Caki2 (cell line): Measurements from ENCODE around the gene MPLKIP. TPM values are rescaled to one million over a fixed set of nuclear protein-coding genes. Genes with fewer than 3 reads are reported as not detected.
"Not testable (repeated sequence)": the region's sequence is repeated elsewhere in the genome, so short reads cannot be mapped to it uniquely, and the experiment has no call there.

Source experiments
- DNase-seq: peaks from one replicate; pipeline ENCODE4 v3.0.0-alpha.2; 2015; ENCODE audit warnings: low read depth
- in situ Hi-C: cut with HindIII; loops from 2 replicates; pipeline ENCODE4 v1.10.0; 2016; ENCODE audit warnings: low sequenced_read_pairs, low pct_unique_long_range_greater_than_20kb, mixed read lengths
- total RNA-seq: library from RNA; depleted of rRNA; stranded (reverse); fragments of >200 nt; shearing (Covaris generic); gene quantifications from 2 replicates; pipeline ENCODE4 v1.2.3, GENCODE V29; 2014; ENCODE audit warnings: low replicate concordance

The MPLKIP gene
- total RNA-seq, 1 experiment from 2014 or later = 51.6 TPM

DNA sequence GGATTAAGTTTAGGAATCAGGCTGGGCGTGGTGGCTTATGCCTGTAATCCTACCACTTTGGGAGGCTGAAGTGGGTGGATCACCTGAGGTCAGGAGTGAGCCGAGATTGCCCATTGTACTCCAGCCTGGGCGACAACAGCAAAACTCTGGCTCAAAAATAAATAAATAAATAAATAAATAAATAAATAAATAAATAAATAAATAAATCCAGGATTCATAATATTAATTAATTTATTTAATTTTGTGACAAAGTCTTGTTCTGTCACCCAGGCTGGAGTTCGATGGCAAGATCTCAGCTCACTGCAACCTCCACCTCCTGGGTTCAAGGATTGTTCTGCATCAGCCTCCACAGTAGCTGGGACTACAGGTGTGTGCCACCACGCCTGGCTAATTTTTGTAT lies 4.6 kb upstream of the MPLKIP start:
- no peak for DNase-seq
- in situ Hi-C loops = no loop called here

DNA sequence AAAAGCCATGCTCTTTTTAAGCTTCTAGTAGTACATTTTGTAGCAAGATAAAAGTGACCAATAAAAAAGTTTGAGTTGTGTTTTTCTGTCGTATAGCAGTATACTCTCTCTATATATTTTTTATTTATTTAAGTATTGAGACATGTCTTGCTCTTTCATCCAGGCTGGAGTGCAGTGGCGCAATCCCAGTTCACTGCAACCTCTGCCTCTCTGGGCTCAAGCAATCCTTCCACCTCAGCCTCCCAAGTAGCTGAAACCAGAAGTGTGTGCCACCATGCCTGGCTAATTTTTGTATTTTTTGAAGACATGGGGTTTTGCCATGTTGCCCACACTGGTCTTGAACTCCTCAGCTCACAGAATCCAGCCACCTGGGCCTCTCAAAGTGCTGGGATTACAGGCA lies 3.1 kb upstream of the MPLKIP start:
- no peak for DNase-seq
- in situ Hi-C loops = no loop called here

DNA sequence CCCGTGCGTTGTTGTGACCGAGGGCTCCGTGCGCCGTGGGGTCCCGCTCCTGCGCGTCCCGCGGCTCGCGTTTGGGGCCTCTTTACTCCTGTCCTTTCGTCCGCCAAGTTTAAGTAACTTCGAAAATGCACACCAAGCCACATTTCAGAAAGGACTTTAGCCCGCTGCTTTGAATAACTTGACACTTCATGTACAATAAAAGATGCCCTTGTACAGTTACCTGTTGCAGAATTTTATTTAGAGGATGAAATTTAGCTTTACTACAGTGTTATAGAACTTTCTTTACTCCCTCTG lies 842 bp upstream of the MPLKIP start:
- in situ Hi-C loops = no loop called here
- DNase-seq = no peak

DNA sequence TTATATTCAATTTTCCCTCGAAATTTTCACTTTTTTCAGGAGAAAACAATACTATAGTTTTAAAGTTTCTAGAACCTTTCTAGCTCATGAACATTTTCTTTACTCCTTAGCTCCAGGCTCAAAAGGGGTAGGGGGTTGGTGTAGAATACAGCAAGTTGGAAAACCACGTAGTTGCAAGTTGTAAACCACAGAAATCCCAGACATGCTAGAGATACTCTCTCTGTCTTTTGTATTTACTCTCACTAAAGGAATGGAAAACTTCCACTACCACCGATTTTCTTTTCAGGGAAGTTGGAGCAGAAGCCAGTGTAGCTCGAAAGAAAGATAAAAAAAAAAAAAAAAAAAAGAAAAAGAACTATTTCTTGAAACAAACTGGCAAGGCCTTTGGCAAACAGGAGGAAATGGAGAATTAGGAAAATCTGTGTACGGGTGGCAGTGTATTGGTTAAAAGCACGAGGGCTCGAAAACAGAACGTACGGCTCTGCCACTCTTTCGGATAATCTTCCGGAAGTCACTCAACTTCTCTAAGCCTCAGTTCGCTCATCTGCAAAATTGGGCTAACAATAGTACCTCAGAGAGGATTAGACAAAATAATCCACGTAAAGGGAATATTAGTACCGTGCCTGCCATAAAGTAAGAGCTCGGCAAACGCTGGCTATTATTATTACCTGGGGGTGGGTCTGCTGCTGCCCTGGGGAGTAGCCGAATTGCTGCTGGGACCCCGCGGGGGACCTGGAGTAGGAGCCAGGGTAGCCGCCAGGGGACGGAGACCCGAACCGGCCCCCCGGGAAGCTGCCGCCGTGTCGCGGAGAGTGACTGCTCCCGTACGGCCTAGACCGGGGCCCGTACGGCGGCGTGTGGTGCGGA lies 628 bp downstream of the MPLKIP start:
- in situ Hi-C loops = no loop called here
- no peak for DNase-seq

DNA sequence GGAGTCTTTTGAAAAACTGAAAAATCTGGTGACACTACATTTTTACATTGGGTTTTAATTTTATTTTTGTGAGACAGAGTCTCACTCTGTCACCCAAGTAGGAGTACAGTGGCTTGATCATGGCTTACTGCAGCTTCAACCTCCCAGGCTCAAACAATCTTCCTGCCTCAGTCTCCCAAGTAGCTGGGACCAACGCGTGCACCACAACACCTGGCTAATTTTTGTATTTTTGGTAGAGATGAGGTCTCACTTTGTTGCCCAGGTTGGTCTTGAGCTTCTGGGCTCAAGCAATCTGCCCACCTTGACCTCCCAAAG lies 11.5 kb downstream of the MPLKIP start:
- in situ Hi-C loops = no loop called here
- no peak for DNase-seq

DNA sequence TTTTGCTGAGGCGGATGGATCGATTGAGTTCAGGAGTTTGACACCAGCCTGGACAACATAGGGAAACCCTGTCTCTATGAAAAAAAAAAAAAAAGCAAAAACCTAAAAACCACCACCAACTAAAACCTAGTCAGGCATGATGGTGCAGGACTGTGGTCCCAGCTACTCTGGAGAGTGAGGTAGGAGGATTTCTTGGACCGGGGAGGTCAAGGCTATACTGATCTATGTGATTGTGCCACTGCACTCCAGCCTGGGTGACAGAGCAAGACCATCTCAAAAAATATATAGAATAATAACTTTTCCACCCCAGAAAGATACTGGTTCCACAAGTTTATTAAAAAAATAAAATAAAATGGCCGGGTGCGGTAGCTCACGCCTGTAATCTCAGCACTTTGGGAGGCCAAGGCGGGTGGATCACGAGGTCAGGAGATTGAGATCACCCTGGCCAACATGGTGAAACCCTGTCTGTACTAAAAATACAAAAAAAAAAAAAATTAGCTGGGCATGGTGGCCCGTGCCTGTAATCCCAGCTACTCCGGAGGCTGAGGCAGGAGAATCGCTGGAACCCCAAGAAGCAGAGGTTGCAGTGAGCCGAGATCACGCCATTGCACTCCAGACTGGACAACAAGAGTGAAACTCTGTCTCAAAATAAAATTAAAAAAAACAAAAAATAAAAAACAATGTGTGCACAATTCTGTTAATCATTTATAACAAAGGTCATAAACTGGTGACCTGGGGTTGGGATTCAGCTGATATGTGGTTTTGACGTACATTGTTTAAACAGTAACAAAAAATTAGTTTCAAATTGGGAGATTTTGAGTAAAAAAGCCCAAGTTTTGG lies 12.1 kb downstream of the MPLKIP start:
- DNase-seq, in situ Hi-C loops: not testable (repeated sequence)

DNA sequence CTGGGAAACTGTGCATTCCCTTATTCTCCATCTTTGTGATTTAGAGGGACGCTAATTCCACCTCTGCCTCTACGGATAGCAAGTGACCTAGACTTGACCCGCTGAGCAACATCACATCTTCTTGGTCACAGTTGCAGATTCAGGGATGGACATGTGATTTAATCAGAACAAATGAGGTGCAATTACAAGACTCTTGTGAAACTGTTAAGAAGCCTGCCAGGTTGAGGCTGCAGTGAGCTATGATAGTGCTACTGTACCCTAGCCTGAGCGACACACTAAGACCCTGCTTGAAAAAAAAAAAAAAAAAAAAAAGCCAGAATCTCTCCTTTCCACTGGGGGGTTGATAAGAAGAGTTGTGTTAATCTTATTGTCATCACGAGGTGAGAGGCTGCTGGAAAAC lies 14.4 kb downstream of the MPLKIP start:
- no peak for DNase-seq
- in situ Hi-C loops = no loop called here

DNA sequence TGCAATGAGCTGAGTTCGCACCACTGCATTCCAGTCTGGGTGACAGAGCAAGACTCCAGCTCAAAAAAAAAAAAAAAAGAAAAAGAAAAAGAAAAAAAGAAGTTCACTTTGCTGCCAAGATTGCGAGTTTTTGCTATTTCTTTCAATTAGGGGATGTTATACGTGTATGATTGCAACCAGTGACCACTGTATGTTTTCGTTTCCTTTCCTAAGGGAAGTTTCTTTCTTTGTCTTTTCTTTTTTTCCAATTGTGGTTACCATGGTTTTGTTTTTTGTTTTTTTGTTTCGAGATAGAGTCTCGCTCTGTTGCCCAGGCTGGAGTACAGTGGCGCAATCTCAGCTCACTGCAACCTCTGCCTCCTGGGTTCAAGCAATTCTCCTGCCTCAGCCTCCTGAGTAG lies 16.2 kb downstream of the MPLKIP start:
- in situ Hi-C loops, DNase-seq: not testable (repeated sequence)

DNA sequence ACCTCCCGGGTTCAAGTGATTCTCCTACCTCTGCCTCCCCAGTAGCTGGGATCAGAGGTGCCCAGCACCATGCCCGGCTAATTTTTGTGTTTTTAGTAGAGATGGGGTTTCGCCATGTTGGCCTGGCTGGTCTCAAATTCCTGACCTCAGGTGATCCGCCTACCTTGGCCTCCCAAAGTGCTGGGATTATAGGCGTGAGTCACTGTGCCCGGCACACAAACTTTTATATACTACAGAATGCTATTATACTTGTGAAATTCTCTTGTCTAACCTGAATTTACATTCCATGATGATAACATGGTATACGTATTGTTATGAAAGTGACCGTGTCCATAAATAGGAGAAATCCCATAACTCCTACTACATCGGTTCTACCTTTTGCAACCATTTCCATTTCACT lies 17.2 kb downstream of the MPLKIP start:
- in situ Hi-C loops = not testable (repeated sequence)

DNA sequence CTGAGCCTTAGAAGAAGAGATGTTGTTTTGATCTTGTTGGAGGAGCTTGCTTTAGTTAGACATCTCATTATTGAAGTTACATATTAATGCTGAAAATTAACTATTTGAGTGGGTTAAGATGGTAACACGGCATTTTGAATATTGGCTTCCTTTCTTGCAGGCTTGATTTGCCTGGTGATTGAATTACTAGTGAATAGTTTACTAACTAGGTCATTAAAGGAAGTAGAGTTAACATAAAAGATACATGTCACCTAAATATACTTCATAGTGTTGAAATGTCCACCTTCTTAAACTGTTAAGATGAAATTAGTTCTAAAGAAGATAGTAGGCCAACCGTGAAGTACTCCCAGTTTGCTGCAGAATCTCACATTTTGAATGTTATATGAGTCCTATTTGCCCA lies 18.5 kb downstream of the MPLKIP start:
- in situ Hi-C loops = no loop called here
- no peak for DNase-seq

More for the DNA sequence above, 17.2 kb downstream of the MPLKIP start:
- DNase-seq = not testable (repeated sequence)

DNA sequence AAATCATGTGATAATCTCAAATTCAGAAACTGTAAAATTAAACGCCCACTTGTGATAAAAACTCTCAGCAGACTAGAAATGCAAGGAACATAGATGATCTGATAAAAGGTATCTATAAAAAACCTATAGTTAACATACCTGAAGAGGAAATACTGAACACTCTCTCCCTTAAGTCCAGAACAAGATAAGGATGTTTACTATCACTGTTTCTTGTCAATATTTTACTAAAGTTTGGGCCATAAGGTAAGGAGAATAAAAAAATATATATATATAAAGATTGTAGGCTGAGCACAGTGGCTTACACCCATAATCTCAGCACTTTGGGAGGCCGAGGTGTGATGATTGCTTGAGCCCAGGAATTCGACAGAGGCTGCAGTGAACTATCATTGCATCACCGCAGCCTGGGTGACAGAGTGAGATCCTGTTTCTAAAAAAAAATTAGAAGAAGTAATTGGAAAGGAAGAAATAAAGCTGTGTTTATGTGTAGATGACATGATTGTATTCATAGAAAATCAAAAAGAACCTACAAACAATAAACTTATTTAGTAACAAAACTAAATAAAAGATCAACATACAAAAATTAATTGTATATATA lies 28.4 kb downstream of the MPLKIP start:
- in situ Hi-C loops = no loop called here
- DNase-seq = no peak

DNA sequence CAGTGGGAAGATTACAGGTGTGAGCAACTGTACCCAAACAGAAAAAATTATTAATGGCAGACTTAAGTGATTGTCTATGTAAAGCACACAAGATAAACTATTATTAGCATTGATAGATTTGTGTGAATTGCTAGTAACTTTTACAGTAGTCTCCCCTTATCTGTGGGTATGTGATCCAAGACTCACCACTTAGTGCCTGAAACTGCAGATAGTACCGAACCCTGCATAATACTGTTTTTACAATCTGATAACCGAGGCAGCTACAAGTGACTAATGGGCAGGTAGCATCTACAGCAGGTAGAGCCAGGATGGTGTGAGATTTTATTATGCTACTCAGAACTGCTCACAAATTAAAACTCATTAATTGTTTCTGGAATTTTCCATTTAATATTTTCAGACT lies 31.5 kb downstream of the MPLKIP start:
- in situ Hi-C loops = no loop called here
- DNase-seq = no peak

DNA sequence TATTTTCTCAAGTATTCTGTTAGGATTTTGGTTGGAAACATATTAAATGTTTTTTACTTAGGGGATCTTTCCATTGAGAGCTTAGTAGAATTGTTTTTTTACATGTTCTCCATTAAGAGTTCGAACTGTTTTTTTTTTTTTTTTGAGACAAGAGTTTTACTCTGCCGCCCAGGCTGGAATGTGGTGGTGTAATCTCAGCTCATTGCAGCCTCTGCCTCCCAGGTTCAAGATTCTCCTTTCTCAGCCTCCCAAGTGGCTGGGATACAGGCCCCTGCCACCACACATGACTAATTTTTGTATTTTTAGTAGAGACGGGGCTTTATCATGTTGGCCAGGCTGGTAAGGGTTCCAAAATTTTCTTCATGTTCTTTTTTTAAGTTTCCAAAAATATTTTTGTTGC lies 33.2 kb downstream of the MPLKIP start:
- in situ Hi-C loops = no loop called here

DNA sequence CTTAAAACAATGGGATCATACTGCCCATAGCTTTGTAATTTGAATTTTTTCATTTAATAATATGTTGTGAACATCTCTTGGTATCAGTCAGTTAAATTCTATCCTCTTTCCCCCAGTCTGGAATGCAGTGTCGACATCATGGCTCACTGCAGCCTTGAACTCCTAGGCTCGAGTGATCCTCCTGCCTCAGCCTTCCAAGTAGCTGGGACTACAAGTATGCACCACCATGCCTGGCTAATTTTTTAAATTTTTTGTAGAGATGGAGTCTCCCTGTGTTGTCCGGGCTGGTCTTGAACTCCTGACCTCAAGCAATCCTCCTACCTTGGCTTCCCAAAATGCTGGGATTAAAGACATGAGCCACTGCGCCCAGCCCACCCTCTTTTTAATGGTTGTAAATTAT lies 34.6 kb downstream of the MPLKIP start:
- DNase-seq = no peak
- in situ Hi-C loops = no loop called here

More for the DNA sequence above, 33.2 kb downstream of the MPLKIP start:
- no peak for DNase-seq

DNA sequence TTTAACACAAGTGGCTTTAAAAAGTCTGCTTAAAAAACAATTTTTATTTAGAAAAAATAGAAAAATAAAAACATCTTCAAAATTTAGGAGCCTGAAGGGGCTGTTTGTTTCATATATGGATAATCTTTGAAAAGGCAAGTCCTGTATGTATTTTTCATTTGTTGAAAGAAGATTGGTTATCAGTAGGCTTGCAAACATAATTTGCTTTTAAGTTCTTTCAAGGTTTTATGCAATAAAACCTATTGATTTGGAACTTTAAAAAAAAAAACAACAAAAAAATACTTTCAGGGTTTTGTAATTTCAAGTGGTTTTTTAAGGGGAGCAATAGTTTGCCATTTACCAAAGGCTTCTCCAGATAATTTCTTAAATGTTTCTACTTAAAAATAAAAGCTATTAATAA lies 35.6 kb downstream of the MPLKIP start:
- DNase-seq = no peak
- in situ Hi-C loops = no loop called here

DNA sequence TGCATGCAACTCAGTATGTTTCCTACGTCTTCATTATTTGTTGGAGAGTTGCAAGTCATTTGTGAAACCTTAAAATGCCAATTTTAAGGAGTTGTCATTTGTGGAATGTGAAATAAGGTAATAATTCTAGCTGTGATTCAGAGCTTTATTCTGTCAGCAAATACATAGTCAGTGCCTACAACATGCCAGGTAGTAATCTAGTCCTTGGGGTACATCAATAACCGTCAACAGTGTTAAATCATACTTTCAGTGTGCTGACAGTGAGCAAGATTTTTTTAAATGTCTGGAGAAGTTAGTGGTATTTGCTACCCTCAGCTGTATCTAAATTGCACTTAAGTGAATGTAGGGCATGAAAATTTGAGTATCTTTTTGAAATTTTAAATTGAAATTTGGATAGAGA lies 36.7 kb downstream of the MPLKIP start:
- in situ Hi-C loops = no loop called here
- no peak for DNase-seq

DNA sequence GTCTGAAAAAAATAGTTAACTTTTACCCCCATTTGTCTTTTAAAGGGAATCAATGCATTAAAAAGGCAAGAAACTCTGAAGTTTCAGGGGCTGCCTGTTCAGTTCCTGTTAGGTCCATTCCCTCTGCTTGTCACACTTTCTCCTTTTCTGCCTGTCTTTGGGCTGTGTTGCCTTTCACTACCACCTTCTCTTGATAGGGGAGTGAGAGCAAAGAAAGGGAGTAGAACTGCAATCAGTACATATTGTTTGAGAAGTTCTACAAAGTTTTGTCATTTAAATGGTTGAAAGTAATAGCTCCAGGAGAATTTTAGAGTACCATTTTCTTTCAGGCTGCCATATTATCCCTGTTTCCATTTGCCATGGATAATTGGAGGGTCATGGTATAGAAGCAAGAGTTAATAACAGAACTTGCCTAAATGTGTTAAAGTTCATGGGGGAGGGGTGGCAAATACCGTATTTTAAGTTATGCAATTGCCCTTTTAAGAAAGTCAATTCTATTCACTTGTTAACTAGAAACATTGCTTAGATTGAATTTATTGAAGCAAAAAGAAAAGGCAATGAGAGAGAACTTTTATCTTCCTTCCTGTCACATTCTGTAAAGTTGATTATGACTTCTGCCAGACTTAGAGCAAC lies 38.6 kb downstream of the MPLKIP start:
- in situ Hi-C loops = no loop called here
- no peak for DNase-seq

DNA sequence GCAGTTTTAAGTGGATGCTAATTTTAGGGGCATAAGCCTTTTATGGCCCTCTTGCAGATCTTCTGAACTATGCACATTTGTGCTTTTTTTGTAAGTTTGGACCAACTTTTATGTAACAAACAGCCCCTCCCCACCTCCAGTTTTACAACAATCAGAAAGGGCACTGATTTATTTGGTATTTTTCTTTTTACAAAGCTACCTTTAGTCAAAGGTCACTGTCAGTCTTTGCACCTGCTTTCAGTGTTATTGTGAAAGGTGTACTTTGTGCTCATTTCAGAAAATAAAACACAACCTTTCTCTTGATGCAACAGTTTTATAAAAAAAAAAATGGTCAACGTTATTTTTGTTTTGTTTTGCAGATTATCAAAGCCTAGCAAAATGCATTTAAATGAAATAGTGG lies 39.2 kb downstream of the MPLKIP start:
- in situ Hi-C loops = no loop called here
- DNase-seq = no peak
